HepG2 (cell line): ENCODE measurements around the gene INO80. TPM values are rescaled to one million over a fixed set of nuclear protein-coding genes. Genes with fewer than 3 reads are reported as not detected.

Experiments
- ATAC-seq: fragments of 200-7000 bp; cut with Tn5 transposase; 3 replicates; pipeline ENCODE4 v1.9.1; 2020; ENCODE audit warnings: mild to moderate bottlenecking, moderate library complexity
- BruUV-seq: library from RNA; stranded (reverse); fragments of 400-500 nt; replicated peaks from 2 replicates; lab custom pipeline; 2021; lab: Mats Ljungman, UMichigan
- CTCF ChIA-PET: fragments of 300-600 bp; formaldehyde crosslinking; extraction: SDS; loops from one replicate; lab custom pipeline; 2021; ENCODE audit warnings: low total read pairs, inconsistent platforms, low intra/inter-chr PET ratio; lab: Yijun Ruan, JAX
- POLR2A ChIA-PET: fragments of 350-600 bp; sonication (Branson Sonifier 250); formaldehyde crosslinking; loops from one replicate; lab custom pipeline; 2020; ENCODE audit warnings: antibody characterized with exemption, inconsistent platforms; lab: Yijun Ruan, JAX
- DNase-seq: peaks from one replicate; pipeline ENCODE4 v3.0.0-alpha.2; 2015; ENCODE audit warnings: low spot score
- FAIRE-seq: peaks from 3 replicates; lab custom pipeline; 2011; peaks lifted over from hg19 to GRCh38; lab: Jason Lieb, UNC
- H2AFZ ChIP-seq: one replicate; pipeline ENCODE4 v1.6.1; 2011; ENCODE audit warnings: low read length, inconsistent platforms
- H3K27ac ChIP-seq: fragments of 300-600 bp; 3 replicates; pipeline ENCODE4 v1.8.0; 2011; ENCODE audit warnings: mixed run types, mild to moderate bottlenecking, mixed read lengths, low read length, inconsistent platforms; ENCODE audit not compliant: insufficient read depth; ENCODE audit errors: extremely low read length
- H3K27me3 ChIP-seq, 2 experiments: fragments of 200-600 bp in 1 of 2; 2 replicates in 1 of 2; 3 replicates in 1 of 2; pipeline versions ENCODE4 v1.6.0 to v1.8.0; 2011; ENCODE audit warnings: low read length in 2 of 2, mild to moderate bottlenecking in 2 of 2, moderate library complexity in 2 of 2, inconsistent platforms in 1 of 2; ENCODE audit not compliant: insufficient read depth in 2 of 2, control insufficient read depth in 1 of 2
- H3K36me3 ChIP-seq, 2 experiments: fragments of 200-600 bp in 1 of 2; replicated peaks in 1 of 2; 2 replicates in 1 of 2; 3 replicates in 1 of 2; pipeline versions ENCODE4 v1.5.1 to v1.8.0; 2011; ENCODE audit warnings: low read length in 2 of 2, inconsistent platforms in 1 of 2; ENCODE audit not compliant: insufficient read depth in 2 of 2, control insufficient read depth in 1 of 2
- H3K4me1 ChIP-seq: 2 replicates; pipeline ENCODE4 v1.5.1; 2012; ENCODE audit warnings: low read length, inconsistent platforms; ENCODE audit not compliant: insufficient read depth
- H3K4me2 ChIP-seq: 2 replicates; pipeline ENCODE4 v1.6.0; 2011; ENCODE audit warnings: low read depth, low read length, inconsistent platforms
- H3K4me3 ChIP-seq, 3 experiments: fragments of 200-600 bp in 1 of 3; sonication (generic), shearing (Covaris generic) in 1 of 3; replicated peaks in 1 of 3; 2 replicates each; pipeline ENCODE4 v1.5.1; 2011 to 2016; ENCODE audit warnings: low read length in 3 of 3, inconsistent platforms in 2 of 3, low read depth in 2 of 3, mild to moderate bottlenecking in 2 of 3, control low read depth in 1 of 3, mixed read lengths in 1 of 3; ENCODE audit not compliant: insufficient read depth in 1 of 3
- H3K79me2 ChIP-seq: one replicate; pipeline ENCODE4 v1.6.1; 2011; ENCODE audit warnings: low read length, inconsistent platforms; ENCODE audit not compliant: insufficient read depth
- H3K9ac ChIP-seq: 2 replicates; pipeline ENCODE4 v1.6.0; 2011; ENCODE audit warnings: mild to moderate bottlenecking, low read depth, low read length, inconsistent platforms; ENCODE audit not compliant: insufficient read depth
- H3K9me3 ChIP-seq: 2 replicates; pipeline ENCODE4 v1.5.1; 2012; ENCODE audit warnings: mild to moderate bottlenecking, low read length
- H4K20me1 ChIP-seq: 2 replicates; pipeline ENCODE4 v1.6.0; 2011; ENCODE audit warnings: inconsistent platforms, mild to moderate bottlenecking, low read length, moderate library complexity; ENCODE audit not compliant: insufficient read depth
- HES4 ChIP-seq: sonication (generic); formaldehyde crosslinking; IDR thresholded peaks from 2 replicates; pipeline ENCODE4 v1.9.0; 2021; ENCODE audit warnings: mild to moderate bottlenecking, missing genetic modification reagents, borderline replicate concordance
- NFE2L1 ChIP-seq: sonication (generic); formaldehyde crosslinking; IDR thresholded peaks from 2 replicates; pipeline ENCODE4 v1.4.0; 2020; ENCODE audit warnings: missing genetic modification reagents, mild to moderate bottlenecking, borderline replicate concordance
- ZNF770 ChIP-seq: sonication (generic); formaldehyde crosslinking; IDR thresholded peaks from 2 replicates; pipeline ENCODE4 v1.5.0; 2020; ENCODE audit warnings: mild to moderate bottlenecking, missing genetic modification reagents
- WGBS: methylation state at CpG from one replicate; pipeline ENCODE4 v1.1.6; 2017; ENCODE audit warnings: low lambda C conversion rate; 5-methylcytosine and 5-hydroxymethylcytosine counted together
- in situ Hi-C: cut with HindIII; loops from 2 replicates; pipeline ENCODE4 v1.10.0; 2017; ENCODE audit warnings: low pct_unique_long_range_greater_than_20kb; ENCODE audit not compliant: extremely low pct_ligation_motif_present
- intact Hi-C: fragments of 100-400 bp; cut with micrococcal nuclease; formaldehyde crosslinking; loops from one replicate; pipeline ENCODE4 v1.10.0; 2022; ENCODE audit not compliant: unreplicated experiment
- polyA plus RNA-seq, 8 experiments: library from polyadenylated mRNA; depleted of rRNA in 3 of 8; stranded (reverse) in 7 of 8; unstranded in 1 of 8; fragments of >200 nt; fragmentation: Illumina TruSeq in 4 of 8; extraction: Trizol in 4 of 8; gene quantifications; 2 replicates each; pipeline versions ENCODE4 v1.2.1 to v1.2.3, GENCODE V29; 2011 to 2016; ENCODE audit warnings: low read depth in 4 of 8, missing spikeins in 1 of 8, mixed read lengths in 1 of 8; ENCODE audit not compliant: insufficient read depth in 1 of 8
- total RNA-seq, 5 experiments: library from RNA; depleted of rRNA; stranded (reverse); fragments of >200 nt; fragmentation: Illumina TruSeq; extraction: Trizol; gene quantifications; 2 replicates each; pipeline ENCODE4 v1.2.3, GENCODE V29; 2016; ENCODE audit warnings: low read depth in 1 of 5
- TF ChIP-seq, protein P1 (sequence below): sonication (generic); formaldehyde crosslinking; IDR thresholded peaks from 2 replicates; pipeline ENCODE4 v1.4.0; 2020; ENCODE audit warnings: missing genetic modification reagents, mild to moderate bottlenecking, borderline replicate concordance

Gene INO80
- total and polyA plus RNA-seq, 2 of the 13 experiments (the other 11 are each of a cell fraction or from before 2014, with no cell fraction given), result 3.6 to 14.8 TPM

GRCh38 chr15:40952301-40952900, 163.7 kb downstream of the INO80 start:
- 61% methylated on average over 17 of the region's 23 CpGs for WGBS
- ATAC-seq (no peak), FAIRE-seq (no peak), DNase-seq (no peak)
- Histone ChIP-seq H3K27me3 (peaks cover 11 to 39% of the 10 kb centered on the region in 2 experiments; a peak in 4 of 5 replicates), H3K27ac (no peak overlapping the region), H2AFZ (no peak overlapping the region), H3K9me3 (no peaks in the 10 kb centered on the region), H3K4me1 (peaks cover 20% of the 10 kb centered on the region), H4K20me1 (no peaks in the 10 kb centered on the region), H3K4me3 (peak overlapping the region in 2 of 3 experiments; percentile 2 to 43; a peak in 2 of 6 replicates), H3K79me2 (no peaks in the 10 kb centered on the region), H3K36me3 (no peaks in the 10 kb centered on the region), H3K4me2 (peak overlapping the region; percentile 45), H3K9ac (no peak overlapping the region)
- intact Hi-C loops (no loop called here), in situ Hi-C loops (no loop called here)
- TF ChIP-seq NFE2L1 (CRISPR knock-in tag), result no peak
- TF ChIP-seq, protein P1, sequence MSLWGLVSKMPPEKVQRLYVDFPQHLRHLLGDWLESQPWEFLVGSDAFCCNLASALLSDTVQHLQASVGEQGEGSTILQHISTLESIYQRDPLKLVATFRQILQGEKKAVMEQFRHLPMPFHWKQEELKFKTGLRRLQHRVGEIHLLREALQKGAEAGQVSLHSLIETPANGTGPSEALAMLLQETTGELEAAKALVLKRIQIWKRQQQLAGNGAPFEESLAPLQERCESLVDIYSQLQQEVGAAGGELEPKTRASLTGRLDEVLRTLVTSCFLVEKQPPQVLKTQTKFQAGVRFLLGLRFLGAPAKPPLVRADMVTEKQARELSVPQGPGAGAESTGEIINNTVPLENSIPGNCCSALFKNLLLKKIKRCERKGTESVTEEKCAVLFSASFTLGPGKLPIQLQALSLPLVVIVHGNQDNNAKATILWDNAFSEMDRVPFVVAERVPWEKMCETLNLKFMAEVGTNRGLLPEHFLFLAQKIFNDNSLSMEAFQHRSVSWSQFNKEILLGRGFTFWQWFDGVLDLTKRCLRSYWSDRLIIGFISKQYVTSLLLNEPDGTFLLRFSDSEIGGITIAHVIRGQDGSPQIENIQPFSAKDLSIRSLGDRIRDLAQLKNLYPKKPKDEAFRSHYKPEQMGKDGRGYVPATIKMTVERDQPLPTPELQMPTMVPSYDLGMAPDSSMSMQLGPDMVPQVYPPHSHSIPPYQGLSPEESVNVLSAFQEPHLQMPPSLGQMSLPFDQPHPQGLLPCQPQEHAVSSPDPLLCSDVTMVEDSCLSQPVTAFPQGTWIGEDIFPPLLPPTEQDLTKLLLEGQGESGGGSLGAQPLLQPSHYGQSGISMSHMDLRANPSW (CRISPR knock-in tag), result no peak
- TF ChIP-seq HES4 (CRISPR knock-in tag), result no peak
- TF ChIP-seq ZNF770, result no peak
- CTCF ChIA-PET, result no interaction called here
- no TSS peak for BruUV-seq
- POLR2A ChIA-PET, result no interaction called here
